WERI-Rb-1 (cell line): ENCODE results near the gene AKT1.
"Not testable (repeated sequence)": the region's sequence is repeated elsewhere in the genome, so short reads cannot be mapped to it uniquely, and the experiment has no call there.

Experiments used
- DNase-seq: peaks from one replicate; pipeline ENCODE4 v3.0.0-alpha.2; 2020
- H3K27ac ChIP-seq: fragments of 250-450 bp; sonication (Bioruptor Pico); 2 replicates; pipeline ENCODE4 v1.5.1; 2020; ENCODE audit warnings: mild to moderate bottlenecking, moderate library complexity
- H3K27me3 ChIP-seq: fragments of 250-450 bp; sonication (Bioruptor Pico); 2 replicates; pipeline ENCODE4 v1.5.1; 2021; ENCODE audit warnings: mild to moderate bottlenecking, low read depth, moderate library complexity; ENCODE audit not compliant: insufficient read depth, severe bottlenecking
- H3K36me3 ChIP-seq: fragments of 250-450 bp; sonication (Bioruptor Pico); 2 replicates; pipeline ENCODE4 v1.5.1; 2020; ENCODE audit warnings: mild to moderate bottlenecking, moderate library complexity
- H3K4me3 ChIP-seq: 2 replicates; pipeline ENCODE4 v1.5.1; 2011; ENCODE audit warnings: low read depth, mild to moderate bottlenecking, control low read depth, low read length
- H3K9me3 ChIP-seq: fragments of 250-450 bp; sonication (Bioruptor Pico); 2 replicates; pipeline ENCODE4 v1.5.1; 2021; ENCODE audit warnings: mild to moderate bottlenecking, moderate library complexity; ENCODE audit not compliant: severe bottlenecking
- CTCF ChIP-seq: IDR thresholded peaks from 2 replicates; pipeline ENCODE4 v1.5.1; 2011; ENCODE audit warnings: low read depth, mild to moderate bottlenecking, control low read depth, inconsistent platforms, low read length

Gene AKT1

GRCh38 chr14:104732931-104733681 is 62.4 kb downstream of the AKT1 start:
- H3K27ac ChIP-seq = no peak overlapping the region

GRCh38 chr14:104732355-104732804 is 63.2 kb downstream of the AKT1 start:
- H3K4me3 ChIP-seq = no peak overlapping the region
- no peaks in the 10 kb centered on the region for H3K9me3 ChIP-seq
- no peak for DNase-seq
- H3K27ac ChIP-seq = no peak overlapping the region
- TF ChIP-seq CTCF = no peak
- no peaks in the 10 kb centered on the region for H3K36me3 ChIP-seq
- no peaks in the 10 kb centered on the region for H3K27me3 ChIP-seq

More at GRCh38 chr14:104732931-104733681, 62.4 kb downstream of the AKT1 start:
- Histone ChIP-seq H3K27me3 (no peaks in the 10 kb centered on the region), H3K9me3 (no peaks in the 10 kb centered on the region), H3K4me3 (no peak overlapping the region), H3K36me3 (no peaks in the 10 kb centered on the region)
- no peak for TF ChIP-seq CTCF
- DNase-seq = no peak

GRCh38 chr14:104731320-104732294 is 63.9 kb downstream of the AKT1 start:
- Histone ChIP-seq H3K36me3 (no peaks in the 10 kb centered on the region), H3K27me3 (no peaks in the 10 kb centered on the region), H3K4me3 (no peak overlapping the region), H3K27ac (no peak overlapping the region), H3K9me3 (no peaks in the 10 kb centered on the region)
- peak; percentile 72 for TF ChIP-seq CTCF
- DNase-seq = peak; percentile 71

- no peaks in the 10 kb centered on the region for H3K9me3 ChIP-seq
- no peak overlapping the region for H3K27ac ChIP-seq
- no peak for TF ChIP-seq CTCF
- no peak overlapping the region for H3K4me3 ChIP-seq
- DNase-seq = no peak
- H3K27me3 ChIP-seq = no peaks in the 10 kb centered on the region
- H3K36me3 ChIP-seq = no peaks in the 10 kb centered on the region
Measured at GRCh38 chr14:104730487-104730886, 65.1 kb downstream of the AKT1 start.

GRCh38 chr14:104729835-104730181 is 65.7 kb downstream of the AKT1 start:
- Histone ChIP-seq H3K9me3 (no peaks in the 10 kb centered on the region), H3K36me3 (no peaks in the 10 kb centered on the region), H3K27ac (no peak overlapping the region), H3K4me3 (no peak overlapping the region), H3K27me3 (no peaks in the 10 kb centered on the region)
- no peak for TF ChIP-seq CTCF
- DNase-seq = no peak

GRCh38 chr14:104729176-104729834 is 66.2 kb downstream of the AKT1 start:
- H3K36me3 ChIP-seq, DNase-seq, H3K4me3 ChIP-seq, H3K27me3 ChIP-seq, H3K9me3 ChIP-seq, H3K27ac ChIP-seq: not testable (repeated sequence)
